SU-DHL-6 (cell line): ENCODE data around the gene TES.

Experiments used
- CTCF ChIP-seq: fragments of 200-600 bp; sonication (generic); IDR thresholded peaks from one replicate; pipeline ENCODE4 v1.5.1; 2017; ENCODE audit warnings: antibody characterized with exemption, mild to moderate bottlenecking, low read length, moderate library complexity; ENCODE audit not compliant: insufficient read depth, poor library complexity, severe bottlenecking
- EZH2phosphoT487 ChIP-seq: fragments of 200-600 bp; sonication (generic), shearing (Covaris generic); conservative IDR thresholded peaks from 2 replicates; pipeline ENCODE4 v1.6.1; 2018; ENCODE audit warnings: mild to moderate bottlenecking, antibody characterized with exemption, low read length, moderate library complexity, mixed read lengths

- TF ChIP-seq CTCF = no peak
- no peak for TF ChIP-seq EZH2phosphoT487
Observed at GRCh38 chr7:116306409-116307048, 96.2 kb downstream of the TES start.
